Measurements from ENCODE around the gene KCNJ18.
"Not testable (repeated sequence)": the region's sequence is repeated elsewhere in the genome, so short reads cannot be mapped to it uniquely, and the experiment has no call there.

The KCNJ18 gene

GRCh38 chr17:21671871-21672270, 20.5 kb upstream of the KCNJ18 start:
- not testable (repeated sequence) for DNase-seq

GRCh38 chr17:21673451-21674241, 18.7 kb upstream of the KCNJ18 start:
- not testable (repeated sequence) for DNase-seq

GRCh38 chr17:21674242-21674731, 18.0 kb upstream of the KCNJ18 start:
- no peak for DNase-seq

GRCh38 chr17:21674891-21675738, 17.2 kb upstream of the KCNJ18 start:
- DNase-seq, result not testable (repeated sequence)

- DNase-seq, result not testable (repeated sequence)
Observed at GRCh38 chr17:21675739-21676130, 16.6 kb upstream of the KCNJ18 start.

GRCh38 chr17:21676281-21677111, 15.8 kb upstream of the KCNJ18 start:
- no peak for DNase-seq

GRCh38 chr17:21677126-21677910, 15.0 kb upstream of the KCNJ18 start:
- no peak for DNase-seq

GRCh38 chr17:21677911-21678310, 14.4 kb upstream of the KCNJ18 start:
- no peak for DNase-seq

- DNase-seq, result no peak
Observed at GRCh38 chr17:21678393-21679081, 13.8 kb upstream of the KCNJ18 start.

GRCh38 chr17:21679256-21680146, 12.8 kb upstream of the KCNJ18 start:
- DNase-seq, result no peak

- no peak for DNase-seq
Observed at GRCh38 chr17:21680366-21680765, 12.0 kb upstream of the KCNJ18 start.

- not testable (repeated sequence) for DNase-seq
Observed at GRCh38 chr17:21680850-21681351, 11.4 kb upstream of the KCNJ18 start.

GRCh38 chr17:21681576-21681975, 10.7 kb upstream of the KCNJ18 start:
- not testable (repeated sequence) for DNase-seq

- not testable (repeated sequence) for DNase-seq
Observed at GRCh38 chr17:21682130-21682529, 10.2 kb upstream of the KCNJ18 start.

GRCh38 chr17:21683142-21683712, 9.1 kb upstream of the KCNJ18 start:
- DNase-seq, result not testable (repeated sequence)

- not testable (repeated sequence) for DNase-seq
Observed at GRCh38 chr17:21683897-21684296, 8.4 kb upstream of the KCNJ18 start.

GRCh38 chr17:21684384-21684783, 7.9 kb upstream of the KCNJ18 start:
- DNase-seq, result not testable (repeated sequence)

- DNase-seq, result not testable (repeated sequence)
Observed at GRCh38 chr17:21685061-21685795, 7.1 kb upstream of the KCNJ18 start.
